GM12873 (cell line): ENCODE measurements around the gene TMEM151B.

Experiments
- CTCF ChIP-seq: IDR thresholded peaks from 2 replicates; pipeline ENCODE4 v1.5.1; 2012; ENCODE audit warnings: low read depth, mild to moderate bottlenecking, moderate library complexity, low read length, control low read depth; ENCODE audit not compliant: insufficient read depth; ENCODE audit errors: missing control alignments

The TMEM151B gene

GRCh38 chr6:44271914-44272313 is 1.7 kb downstream of the TMEM151B start:
- no peak for TF ChIP-seq CTCF

- TF ChIP-seq CTCF, result no peak
These were observed 2.3 kb downstream of the TMEM151B start for GRCh38 chr6:44272529-44272928.

- TF ChIP-seq CTCF, result no peak
These were observed 2.8 kb downstream of the TMEM151B start for GRCh38 chr6:44272999-44273566.

GRCh38 chr6:44273617-44274016 is 3.4 kb downstream of the TMEM151B start:
- no peak for TF ChIP-seq CTCF

- TF ChIP-seq CTCF, result no peak
These were observed 5.1 kb downstream of the TMEM151B start for GRCh38 chr6:44275271-44275748.

GRCh38 chr6:44275749-44276648 is 5.7 kb downstream of the TMEM151B start:
- no peak for TF ChIP-seq CTCF
